A673 (cell line): ENCODE results near the gene TSHR.

Experiments
- CTCF ChIP-seq: fragments of 300-800, 200-600 bp; sonication (generic); conservative IDR thresholded peaks from 2 replicates; pipeline ENCODE4 v1.5.1; 2017; ENCODE audit warnings: low read depth, mild to moderate bottlenecking, antibody characterized with exemption, low read length, moderate library complexity, mixed read lengths
- EZH2 ChIP-seq: fragments of 200-600 bp; sonication (generic); IDR thresholded peaks from 2 replicates; pipeline ENCODE4 v1.6.1; 2017; ENCODE audit warnings: borderline replicate concordance, low read depth, mild to moderate bottlenecking, mixed read lengths, antibody characterized with exemption, low read length; ENCODE audit not compliant: poor library complexity, severe bottlenecking

GRCh38 chr14:81161749-81162148 lies 206.3 kb downstream of the TSHR start:
- TF ChIP-seq CTCF = no peak
- no peak for TF ChIP-seq EZH2
